ENCODE data around the gene STX16. TPM values are rescaled to one million over a fixed set of nuclear protein-coding genes. Genes with fewer than 3 reads are reported as not detected.

The STX16 gene
- polyA plus RNA-seq, 4 donors: 17.3 to 73.4 (median 34.9) TPM

DNA sequence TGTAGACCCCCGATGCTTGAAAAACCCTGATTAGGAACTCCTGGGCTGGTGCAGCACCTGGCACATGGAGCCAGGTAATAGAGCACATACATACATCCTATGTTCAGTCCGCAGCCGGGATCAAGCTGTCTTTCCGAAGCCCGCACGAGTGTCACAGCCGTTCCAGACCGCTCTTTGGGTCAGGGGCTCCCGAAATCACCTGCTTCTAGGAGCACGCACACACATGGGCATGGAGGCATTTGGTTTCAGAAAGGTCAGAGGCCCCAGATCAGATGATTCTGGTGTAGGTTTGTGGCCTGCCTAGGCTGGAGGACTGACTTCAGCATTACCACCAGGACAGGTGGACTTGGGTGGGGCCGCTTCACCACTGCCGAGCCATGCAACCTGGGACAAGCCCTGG is 42.1 kb upstream of the STX16 start:
- H3K36me3 ChIP-seq (ENCODE audit: control insufficient read depth in 3 of 3, insufficient read depth in 2 of 3, low read depth in 1 of 3, low read length in 3 of 3): no peaks in the 10 kb centered on the region
- H3K4me3 ChIP-seq (ENCODE audit: low read depth in 1 of 3, low read length in 3 of 3): no peak overlapping the region
- 86 to 93% (median 92%) methylated on average over 12 of the region's 12 CpGs for WGBS, 3 donors
- peaks cover 0 to 2% (median 0%) of the 10 kb centered on the region in 3 donors for H3K27me3 ChIP-seq (ENCODE audit: control insufficient read depth in 3 of 3, insufficient read depth in 3 of 3, low read length in 3 of 3)
- FAIRE-seq (no peak), DNase-seq (no peak)
- H3K4me1 ChIP-seq (ENCODE audit: control insufficient read depth in 3 of 3, insufficient read depth in 2 of 3, low read depth in 1 of 3, low read length in 2 of 3): no peaks in the 10 kb centered on the region
- H3K27ac ChIP-seq (ENCODE audit: low read depth in 1 of 3, low read length in 2 of 3): no peak overlapping the region
- H3K9me3 ChIP-seq (ENCODE audit: control insufficient read depth in 2 of 2, insufficient read depth in 1 of 2, low read depth in 1 of 2, low read length in 1 of 2): no peaks in the 10 kb centered on the region

DNA sequence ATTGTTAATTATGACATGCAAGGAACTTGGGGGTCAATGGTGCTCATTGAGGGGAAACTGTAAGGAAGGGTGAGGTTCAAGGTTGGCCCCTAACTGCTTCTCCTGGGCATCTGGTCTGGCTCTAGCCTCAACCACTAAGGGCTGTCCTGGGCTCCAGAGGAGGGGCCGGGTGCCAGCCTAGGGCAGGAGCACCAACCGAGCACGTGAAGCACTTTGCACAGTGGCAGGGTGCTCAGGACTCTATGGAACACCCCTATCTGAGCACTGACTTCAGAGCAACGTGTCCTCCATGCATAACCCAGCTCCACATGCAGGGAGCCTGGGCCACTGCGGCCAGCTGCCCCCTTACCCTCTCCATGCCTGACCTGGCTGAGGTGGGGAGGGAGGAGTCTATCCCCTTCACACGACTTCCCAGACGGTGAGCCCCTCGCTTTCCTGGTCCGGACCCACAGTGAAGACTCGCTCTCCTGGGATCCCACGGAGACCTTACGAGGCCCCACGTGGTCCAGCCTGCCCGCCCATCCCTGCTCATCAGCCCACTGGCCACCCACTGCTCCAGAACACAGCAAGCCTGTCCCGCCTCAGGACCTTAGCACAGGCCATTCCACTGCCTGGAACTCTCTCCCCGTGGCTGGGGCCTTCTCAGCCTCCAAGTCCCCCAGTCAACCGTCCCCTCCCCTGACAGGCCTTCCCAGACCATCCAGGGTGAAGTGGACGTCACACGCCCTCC is 40.8 kb upstream of the STX16 start:
- no peak for FAIRE-seq
- no peak for DNase-seq

DNA sequence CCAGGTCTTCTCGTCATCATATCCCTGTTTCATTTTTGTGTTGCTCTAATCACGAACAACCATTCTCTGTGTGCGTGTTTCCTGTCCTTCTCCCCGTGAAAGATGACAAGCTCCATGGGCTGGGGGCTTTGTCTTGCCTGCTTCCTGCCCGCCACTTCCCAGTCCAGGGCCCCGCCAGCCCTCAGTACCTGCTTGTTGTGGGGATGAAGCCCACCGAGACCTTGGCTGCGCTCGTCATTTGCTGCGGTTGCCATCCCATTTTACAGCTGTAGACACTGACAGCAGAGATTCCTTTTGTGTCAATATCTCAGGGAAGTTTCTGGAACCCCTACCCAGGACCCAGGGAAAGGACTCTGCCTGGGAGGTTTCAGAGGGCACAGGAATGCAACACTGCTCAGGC is 40.3 kb upstream of the STX16 start:
- no peak for FAIRE-seq
- 77 to 86% (median 83%) methylated on average over 10 of the region's 10 CpGs for WGBS, 3 donors
- H3K36me3 ChIP-seq (ENCODE audit: control insufficient read depth in 3 of 3, insufficient read depth in 2 of 3, low read depth in 1 of 3, low read length in 3 of 3): no peaks in the 10 kb centered on the region

More for the DNA sequence above, 40.8 kb upstream of the STX16 start:
- H3K4me1 ChIP-seq (ENCODE audit: control insufficient read depth in 3 of 3, insufficient read depth in 2 of 3, low read depth in 1 of 3, low read length in 2 of 3): no peaks in the 10 kb centered on the region
- no peak overlapping the region for H3K4me3 ChIP-seq (ENCODE audit: low read depth in 1 of 3, low read length in 3 of 3)
- H3K27ac ChIP-seq (ENCODE audit: low read depth in 1 of 3, low read length in 2 of 3): no peak overlapping the region
- H3K36me3 ChIP-seq (ENCODE audit: control insufficient read depth in 3 of 3, insufficient read depth in 2 of 3, low read depth in 1 of 3, low read length in 3 of 3): no peaks in the 10 kb centered on the region
- 81 to 84% (median 84%) methylated on average over 19 of the region's 19 CpGs for WGBS, 3 donors
- peaks cover 0 to 2% (median 0%) of the 10 kb centered on the region in 3 donors for H3K27me3 ChIP-seq (ENCODE audit: control insufficient read depth in 3 of 3, insufficient read depth in 3 of 3, low read length in 3 of 3)
- H3K9me3 ChIP-seq (ENCODE audit: control insufficient read depth in 2 of 2, insufficient read depth in 1 of 2, low read depth in 1 of 2, low read length in 1 of 2): no peaks in the 10 kb centered on the region

DNA sequence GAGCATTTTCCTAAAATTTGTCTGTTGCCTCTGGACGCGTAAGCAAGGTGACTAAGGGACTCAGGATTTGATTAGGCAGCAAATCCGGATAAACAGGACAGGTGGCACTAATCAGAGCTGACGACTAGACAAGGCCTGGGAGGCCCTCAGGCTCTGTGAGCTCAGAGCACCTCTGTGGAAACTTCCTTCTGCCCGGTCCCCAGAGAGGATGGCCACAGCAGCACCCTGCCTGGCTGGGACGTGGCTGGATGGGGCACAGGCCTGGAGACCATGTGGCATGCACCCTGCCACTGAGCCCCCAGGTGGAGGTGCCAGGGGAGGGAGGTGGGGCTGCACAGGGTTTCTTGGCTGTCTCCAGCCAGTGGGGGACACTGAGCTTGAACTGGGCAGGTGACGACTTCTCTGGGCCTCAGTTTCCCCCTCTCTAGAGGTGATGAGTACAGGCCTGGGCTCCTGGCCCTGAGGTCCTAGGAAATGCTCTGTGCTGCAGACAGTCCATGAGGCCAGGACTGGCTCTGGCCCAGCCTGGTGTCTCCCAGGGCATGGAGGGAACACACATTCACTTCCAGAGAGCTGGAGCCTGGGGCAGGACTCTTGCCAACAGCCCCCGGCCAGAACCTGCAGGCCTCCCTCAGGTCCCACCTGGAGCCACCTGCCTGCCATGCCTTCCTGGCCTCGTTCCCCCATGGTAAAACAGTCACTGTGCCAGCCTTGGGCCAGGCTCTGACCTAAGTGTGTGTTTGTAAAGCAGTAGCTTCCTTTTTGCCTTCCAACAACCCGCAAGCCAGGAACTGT is 39.6 kb upstream of the STX16 start:
- WGBS, 3 donors: 50 to 68% (median 61%) methylated on average over 10 of the region's 10 CpGs
- DNase-seq (no peak), FAIRE-seq (no peak)
- Histone ChIP-seq H3K27ac (ENCODE audit: low read depth in 1 of 3, low read length in 2 of 3) (no peak overlapping the region), H3K4me1 (ENCODE audit: control insufficient read depth in 3 of 3, insufficient read depth in 2 of 3, low read depth in 1 of 3, low read length in 2 of 3) (no peaks in the 10 kb centered on the region), H3K9me3 (ENCODE audit: control insufficient read depth in 2 of 2, insufficient read depth in 1 of 2, low read depth in 1 of 2, low read length in 1 of 2) (no peaks in the 10 kb centered on the region), H3K27me3 (ENCODE audit: control insufficient read depth in 3 of 3, insufficient read depth in 3 of 3, low read length in 3 of 3) (no peaks in the 10 kb centered on the region), H3K4me3 (ENCODE audit: low read depth in 1 of 3, low read length in 3 of 3) (no peak overlapping the region), H3K36me3 (ENCODE audit: control insufficient read depth in 3 of 3, insufficient read depth in 2 of 3, low read depth in 1 of 3, low read length in 3 of 3) (no peaks in the 10 kb centered on the region)

More for the DNA sequence above, 40.3 kb upstream of the STX16 start:
- H3K4me1 ChIP-seq (ENCODE audit: control insufficient read depth in 3 of 3, insufficient read depth in 2 of 3, low read depth in 1 of 3, low read length in 2 of 3): no peaks in the 10 kb centered on the region
- H3K4me3 ChIP-seq (ENCODE audit: low read depth in 1 of 3, low read length in 3 of 3): no peak overlapping the region
- no peaks in the 10 kb centered on the region for H3K9me3 ChIP-seq (ENCODE audit: control insufficient read depth in 2 of 2, insufficient read depth in 1 of 2, low read depth in 1 of 2, low read length in 1 of 2)
- no peak overlapping the region for H3K27ac ChIP-seq (ENCODE audit: low read depth in 1 of 3, low read length in 2 of 3)
- no peak for DNase-seq
- H3K27me3 ChIP-seq (ENCODE audit: control insufficient read depth in 3 of 3, insufficient read depth in 3 of 3, low read length in 3 of 3): no peaks in the 10 kb centered on the region

DNA sequence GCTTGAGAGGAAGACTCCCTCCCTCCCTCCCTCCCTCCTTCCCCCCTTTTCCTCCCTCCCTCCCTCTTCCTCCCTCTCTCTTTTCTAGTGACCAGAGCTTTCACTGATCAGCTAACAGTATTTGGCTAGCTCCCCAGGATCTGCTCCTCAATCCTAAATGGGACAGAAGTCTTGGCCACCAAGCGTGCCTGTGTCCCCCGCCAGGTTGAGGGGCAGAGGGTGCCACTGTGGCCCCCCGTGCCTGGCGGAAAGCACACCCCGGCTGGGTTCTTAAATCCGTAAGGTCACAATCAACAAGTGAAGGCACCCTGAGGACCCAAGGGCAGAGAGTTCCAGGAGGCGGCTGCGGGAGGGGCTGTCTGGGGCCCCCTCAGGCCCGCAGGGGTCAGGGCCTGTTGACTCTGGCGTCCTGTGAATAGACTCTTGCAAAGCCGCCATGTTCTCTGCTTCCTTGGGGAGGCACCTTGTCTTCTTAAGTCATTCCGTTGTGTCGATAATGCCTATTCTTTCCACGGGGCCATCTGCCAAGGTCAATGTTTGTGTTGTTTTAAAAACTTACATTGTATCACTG is 38.9 kb upstream of the STX16 start:
- WGBS, 3 donors: 54 to 75% (median 71%) methylated on average over 14 of the region's 14 CpGs
- Histone ChIP-seq H3K4me3 (ENCODE audit: low read depth in 1 of 3, low read length in 3 of 3) (no peak overlapping the region), H3K9me3 (ENCODE audit: control insufficient read depth in 2 of 2, insufficient read depth in 1 of 2, low read depth in 1 of 2, low read length in 1 of 2) (peaks cover 0 to 4% of the 10 kb centered on the region in 2 donors), H3K36me3 (ENCODE audit: control insufficient read depth in 3 of 3, insufficient read depth in 2 of 3, low read depth in 1 of 3, low read length in 3 of 3) (no peaks in the 10 kb centered on the region), H3K4me1 (ENCODE audit: control insufficient read depth in 3 of 3, insufficient read depth in 2 of 3, low read depth in 1 of 3, low read length in 2 of 3) (no peaks in the 10 kb centered on the region), H3K27me3 (ENCODE audit: control insufficient read depth in 3 of 3, insufficient read depth in 3 of 3, low read length in 3 of 3) (no peaks in the 10 kb centered on the region), H3K27ac (ENCODE audit: low read depth in 1 of 3, low read length in 2 of 3) (no peak overlapping the region)
- no peak for DNase-seq
- FAIRE-seq: no peak

DNA sequence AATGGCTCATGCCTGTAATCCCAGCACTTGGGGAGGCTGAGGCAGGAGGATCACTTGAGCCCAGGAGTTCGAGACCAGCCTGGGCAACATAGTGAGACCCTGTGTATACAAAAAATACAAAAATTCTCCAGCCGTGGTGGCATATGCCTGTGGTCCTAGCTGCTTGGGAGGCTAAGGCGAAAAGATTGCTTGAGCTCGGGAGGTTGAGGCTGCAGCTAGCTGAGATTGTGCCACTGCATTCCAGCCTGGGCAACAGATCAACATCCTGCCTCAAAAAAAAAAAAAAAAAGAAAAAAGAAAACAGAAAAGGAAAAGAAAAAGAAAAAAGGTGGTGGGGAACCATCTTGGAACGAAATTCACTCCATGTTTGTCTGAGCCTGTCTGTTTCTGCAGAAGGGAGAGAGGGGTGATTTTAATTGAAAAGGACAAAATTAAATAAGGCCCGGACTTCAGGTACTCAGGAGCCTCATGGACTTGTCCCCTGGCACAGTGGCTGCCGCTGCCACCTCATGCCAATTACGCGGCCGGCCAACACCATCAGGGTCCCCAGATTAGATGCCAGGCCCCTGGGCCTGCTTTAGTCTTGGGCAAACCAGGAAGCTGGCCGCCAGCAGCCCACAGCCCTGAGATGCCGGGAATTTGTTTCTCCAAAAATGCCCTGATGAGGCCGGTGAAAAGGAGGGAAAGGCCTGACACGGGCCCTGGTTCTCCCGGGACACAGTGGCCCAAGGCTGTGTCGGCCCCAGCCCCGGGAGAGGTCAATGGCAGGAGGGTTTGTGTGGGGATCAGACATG is 37.8 kb upstream of the STX16 start:
- peaks cover 0 to 5% of the 10 kb centered on the region in 2 donors for H3K9me3 ChIP-seq (ENCODE audit: control insufficient read depth in 2 of 2, insufficient read depth in 1 of 2, low read depth in 1 of 2, low read length in 1 of 2)
- no peak overlapping the region for H3K27ac ChIP-seq (ENCODE audit: low read depth in 1 of 3, low read length in 2 of 3)
- FAIRE-seq: no peak
- H3K36me3 ChIP-seq (ENCODE audit: control insufficient read depth in 3 of 3, insufficient read depth in 2 of 3, low read depth in 1 of 3, low read length in 3 of 3): no peaks in the 10 kb centered on the region
- H3K4me1 ChIP-seq (ENCODE audit: control insufficient read depth in 3 of 3, insufficient read depth in 2 of 3, low read depth in 1 of 3, low read length in 2 of 3): no peaks in the 10 kb centered on the region
- WGBS, 3 donors: 87 to 90% (median 90%) methylated on average over 17 of the region's 17 CpGs
- DNase-seq: no peak
- H3K4me3 ChIP-seq (ENCODE audit: low read depth in 1 of 3, low read length in 3 of 3): no peak overlapping the region
- no peaks in the 10 kb centered on the region for H3K27me3 ChIP-seq (ENCODE audit: control insufficient read depth in 3 of 3, insufficient read depth in 3 of 3, low read length in 3 of 3)

DNA sequence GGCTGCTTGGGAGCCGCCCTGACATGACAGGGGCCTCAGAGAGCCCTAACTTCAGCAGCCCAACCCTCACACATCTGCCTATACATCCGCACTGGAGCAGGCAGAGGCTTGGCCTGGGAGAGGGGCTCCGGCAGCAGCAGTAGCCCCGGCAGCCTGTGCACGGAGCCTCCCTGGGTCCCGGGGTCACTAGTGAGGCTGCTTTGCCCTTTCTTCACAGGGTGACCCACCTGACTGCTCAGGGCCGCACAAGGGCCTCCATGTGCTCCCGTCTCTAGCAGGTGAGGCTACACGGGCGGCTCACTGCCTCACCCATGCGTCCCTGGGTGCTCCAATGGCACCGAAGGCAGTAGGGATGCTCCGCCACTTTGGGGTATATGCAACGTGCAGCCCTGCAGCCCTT is 36.7 kb upstream of the STX16 start:
- H3K27me3 ChIP-seq (ENCODE audit: control insufficient read depth in 3 of 3, insufficient read depth in 3 of 3, low read length in 3 of 3): peaks cover 0 to 2% (median 0%) of the 10 kb centered on the region in 3 donors
- no peaks in the 10 kb centered on the region for H3K36me3 ChIP-seq (ENCODE audit: control insufficient read depth in 3 of 3, insufficient read depth in 2 of 3, low read depth in 1 of 3, low read length in 3 of 3)
- H3K4me1 ChIP-seq (ENCODE audit: control insufficient read depth in 3 of 3, insufficient read depth in 2 of 3, low read depth in 1 of 3, low read length in 2 of 3): no peaks in the 10 kb centered on the region
- H3K4me3 ChIP-seq (ENCODE audit: low read depth in 1 of 3, low read length in 3 of 3): no peak overlapping the region
- H3K27ac ChIP-seq (ENCODE audit: low read depth in 1 of 3, low read length in 2 of 3): no peak overlapping the region
- FAIRE-seq: no peak
- DNase-seq: no peak
- WGBS, 3 donors: 86 to 91% (median 88%) methylated on average over 12 to 14 of the region's 14 CpGs
- peaks cover 0 to 5% of the 10 kb centered on the region in 2 donors for H3K9me3 ChIP-seq (ENCODE audit: control insufficient read depth in 2 of 2, insufficient read depth in 1 of 2, low read depth in 1 of 2, low read length in 1 of 2)
